Astrocyte (in vitro differentiated cells and primary cell): Measurements from ENCODE around the gene SMAP1.

Experiments
- EZH2 ChIP-seq: IDR thresholded peaks from 2 replicates; pipeline ENCODE4 v1.6.1; 2012; ENCODE audit warnings: mild to moderate bottlenecking, low read length, inconsistent platforms; ENCODE audit not compliant: insufficient read depth
- TF ChIP-seq, protein P1 (sequence below): IDR thresholded peaks from 2 replicates; pipeline ENCODE4 v1.5.1; 2011; ENCODE audit warnings: low read depth, mild to moderate bottlenecking, inconsistent platforms, low read length, moderate library complexity; ENCODE audit not compliant: insufficient read depth

DNA sequence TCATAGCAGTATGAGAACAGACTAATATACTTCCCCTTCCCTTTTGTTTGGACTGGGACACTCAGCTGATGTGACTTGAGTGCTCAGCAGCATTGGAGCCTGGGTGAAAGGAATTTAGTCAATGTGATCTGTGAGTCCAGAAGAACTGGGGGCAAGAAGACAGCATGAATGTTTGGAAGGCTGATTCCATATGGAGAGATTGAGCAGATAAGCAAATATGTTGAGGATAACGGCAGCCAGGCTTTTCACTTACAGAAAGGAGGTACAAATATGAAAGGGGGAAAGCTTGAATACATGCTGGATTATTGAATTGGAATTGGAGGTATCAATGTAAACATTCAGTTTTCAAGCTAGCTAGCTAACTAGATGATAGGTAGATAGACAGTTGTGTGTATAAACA is 37.8 kb upstream of the SMAP1 start:
- TF ChIP-seq, protein P1, sequence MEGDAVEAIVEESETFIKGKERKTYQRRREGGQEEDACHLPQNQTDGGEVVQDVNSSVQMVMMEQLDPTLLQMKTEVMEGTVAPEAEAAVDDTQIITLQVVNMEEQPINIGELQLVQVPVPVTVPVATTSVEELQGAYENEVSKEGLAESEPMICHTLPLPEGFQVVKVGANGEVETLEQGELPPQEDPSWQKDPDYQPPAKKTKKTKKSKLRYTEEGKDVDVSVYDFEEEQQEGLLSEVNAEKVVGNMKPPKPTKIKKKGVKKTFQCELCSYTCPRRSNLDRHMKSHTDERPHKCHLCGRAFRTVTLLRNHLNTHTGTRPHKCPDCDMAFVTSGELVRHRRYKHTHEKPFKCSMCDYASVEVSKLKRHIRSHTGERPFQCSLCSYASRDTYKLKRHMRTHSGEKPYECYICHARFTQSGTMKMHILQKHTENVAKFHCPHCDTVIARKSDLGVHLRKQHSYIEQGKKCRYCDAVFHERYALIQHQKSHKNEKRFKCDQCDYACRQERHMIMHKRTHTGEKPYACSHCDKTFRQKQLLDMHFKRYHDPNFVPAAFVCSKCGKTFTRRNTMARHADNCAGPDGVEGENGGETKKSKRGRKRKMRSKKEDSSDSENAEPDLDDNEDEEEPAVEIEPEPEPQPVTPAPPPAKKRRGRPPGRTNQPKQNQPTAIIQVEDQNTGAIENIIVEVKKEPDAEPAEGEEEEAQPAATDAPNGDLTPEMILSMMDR: no peak
- TF ChIP-seq EZH2: no peak
